Smooth muscle cell (in vitro differentiated cells): ENCODE data around the gene TRMO. TPM values are rescaled to one million over a fixed set of nuclear protein-coding genes. Genes with fewer than 3 reads are reported as not detected.

ENCODE experiments used
- DNase-seq: peaks from one replicate; lab custom pipeline; 2025; ENCODE audit not compliant: unreplicated experiment; lab: John Stamatoyannopoulos, UW
- H2AFZ ChIP-seq: fragments of 200-600 bp; sonication (generic); 2 replicates; pipeline ENCODE4 v1.6.0; 2016; ENCODE audit warnings: antibody characterized with exemption, low read depth, mild to moderate bottlenecking
- H3F3A ChIP-seq: fragments of 200-600 bp; sonication (generic); 2 replicates; pipeline ENCODE4 v1.6.0; 2017; ENCODE audit warnings: antibody characterized with exemption, low read depth
- H3K27ac ChIP-seq: fragments of 200-600 bp; sonication (generic); 2 replicates; pipeline ENCODE4 v1.5.1; 2016; ENCODE audit warnings: low read depth, mild to moderate bottlenecking
- H3K27me3 ChIP-seq: fragments of 200-600 bp; sonication (generic); 2 replicates; pipeline ENCODE4 v1.6.1; 2016; ENCODE audit warnings: low read depth, mild to moderate bottlenecking
- H3K36me3 ChIP-seq: fragments of 200-600 bp; sonication (generic); 2 replicates; pipeline ENCODE4 v1.5.1; 2016; ENCODE audit warnings: low read depth
- H3K4me1 ChIP-seq: fragments of 200-600 bp; sonication (generic); 2 replicates; pipeline ENCODE4 v1.5.1; 2016; ENCODE audit warnings: low read depth
- H3K4me2 ChIP-seq: fragments of 200-600 bp; sonication (generic); 2 replicates; pipeline ENCODE4 v1.6.0; 2016; ENCODE audit warnings: mild to moderate bottlenecking
- H3K4me3 ChIP-seq: fragments of 200-600 bp; sonication (generic); 2 replicates; pipeline ENCODE4 v1.5.1; 2016; ENCODE audit warnings: mild to moderate bottlenecking
- H3K79me2 ChIP-seq: fragments of 200-600 bp; sonication (generic); 2 replicates; pipeline ENCODE4 v1.6.0; 2016; ENCODE audit warnings: low read depth, mild to moderate bottlenecking
- H3K9ac ChIP-seq: fragments of 200-600 bp; sonication (generic); 2 replicates; pipeline ENCODE4 v1.6.0; 2016; ENCODE audit warnings: low read depth
- H3K9me3 ChIP-seq: fragments of 200-600 bp; sonication (generic); replicated peaks from 2 replicates; pipeline ENCODE4 v1.5.1; 2016; ENCODE audit warnings: low read depth
- H4K20me1 ChIP-seq: fragments of 200-600 bp; sonication (generic); 2 replicates; pipeline ENCODE4 v1.6.0; 2016; ENCODE audit warnings: low read depth
- WGBS: methylation state at CpG from one replicate; pipeline ENCODE4 v1.1.7; 2016; ENCODE audit warnings: low lambda C conversion rate; 5-methylcytosine and 5-hydroxymethylcytosine counted together
- polyA plus RNA-seq: library from polyadenylated mRNA; unstranded; fragments of >200 nt; fragmentation: Nextera tagmentation; extraction: Ambion mirVana; gene quantifications from 2 replicates; pipeline ENCODE4 v1.2.1, GENCODE V29; 2016
- total RNA-seq: library from RNA; depleted of rRNA; stranded (reverse); fragments of >200 nt; gene quantifications from 2 replicates; pipeline ENCODE4 v1.2.3, GENCODE V29; 2014
- TF ChIP-seq, protein P1 (sequence below): fragments of 200-600 bp; sonication (generic); IDR thresholded peaks from 2 replicates; pipeline ENCODE4 v1.5.1; 2017; ENCODE audit warnings: borderline replicate concordance, mild to moderate bottlenecking, antibody characterized with exemption; ENCODE audit not compliant: insufficient read depth, poor library complexity, severe bottlenecking

Gene TRMO
- total and polyA plus RNA-seq, 2 experiments from 2014 or later = 5.8 to 8.1 TPM

DNA sequence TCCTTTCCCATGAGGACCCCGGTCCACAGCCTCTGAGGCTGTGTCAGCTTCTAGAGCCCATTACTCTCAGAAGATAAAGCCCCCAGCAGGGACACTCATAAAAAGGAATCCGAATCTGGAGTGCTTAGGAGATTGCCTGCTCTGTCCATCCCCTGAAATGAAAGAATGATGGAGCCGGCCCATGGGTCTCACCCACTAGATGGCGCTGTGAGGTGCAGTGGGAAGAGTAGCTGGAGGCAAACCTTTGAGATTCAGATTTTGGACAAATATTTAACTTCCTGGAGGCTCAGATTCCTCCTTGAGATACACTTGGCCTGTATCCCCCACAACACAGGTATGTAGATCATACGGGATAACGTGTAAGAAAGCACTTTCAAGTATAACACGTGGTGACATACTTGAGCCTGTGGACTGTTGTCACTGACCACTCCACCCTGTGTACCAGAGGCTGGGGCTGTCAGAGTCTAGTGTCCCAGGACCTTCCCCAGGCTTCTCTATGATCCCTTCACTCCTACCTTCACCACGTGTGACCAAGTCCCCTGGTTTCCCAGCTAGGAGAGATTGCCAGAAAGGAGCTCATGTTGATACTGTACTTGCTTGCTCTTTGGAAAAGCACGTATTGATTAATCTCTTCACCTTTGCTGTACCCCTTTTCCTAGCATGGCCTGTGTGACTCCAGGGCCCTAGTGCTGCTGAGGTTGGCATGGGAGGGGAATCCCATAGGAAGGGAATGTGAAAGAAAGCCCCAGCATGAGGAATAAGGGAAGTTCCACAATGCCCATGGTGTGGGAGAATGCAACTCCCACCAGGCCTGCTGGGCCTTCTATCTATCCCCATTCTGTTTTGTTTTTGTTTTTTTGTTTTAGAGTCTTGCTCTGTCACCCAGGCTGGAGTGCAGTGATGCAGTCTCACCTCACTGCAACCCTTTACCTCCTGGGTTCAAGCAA lies 32.1 kb downstream of the TRMO start:
- Histone ChIP-seq H3K27me3 (peaks cover 18% of the 10 kb centered on the region), H3K4me1 (no peaks in the 10 kb centered on the region), H3K9me3 (no peaks in the 10 kb centered on the region), H3K9ac (no peak overlapping the region), H4K20me1 (no peaks in the 10 kb centered on the region), H3K79me2 (no peaks in the 10 kb centered on the region), H3K4me3 (no peak overlapping the region), H3K27ac (no peak overlapping the region), H3F3A (no peaks in the 10 kb centered on the region), H3K4me2 (no peak overlapping the region), H2AFZ (no peak overlapping the region), H3K36me3 (no peaks in the 10 kb centered on the region)
- WGBS = 40% methylated on average over 9 of the region's 9 CpGs
- TF ChIP-seq, protein P1, sequence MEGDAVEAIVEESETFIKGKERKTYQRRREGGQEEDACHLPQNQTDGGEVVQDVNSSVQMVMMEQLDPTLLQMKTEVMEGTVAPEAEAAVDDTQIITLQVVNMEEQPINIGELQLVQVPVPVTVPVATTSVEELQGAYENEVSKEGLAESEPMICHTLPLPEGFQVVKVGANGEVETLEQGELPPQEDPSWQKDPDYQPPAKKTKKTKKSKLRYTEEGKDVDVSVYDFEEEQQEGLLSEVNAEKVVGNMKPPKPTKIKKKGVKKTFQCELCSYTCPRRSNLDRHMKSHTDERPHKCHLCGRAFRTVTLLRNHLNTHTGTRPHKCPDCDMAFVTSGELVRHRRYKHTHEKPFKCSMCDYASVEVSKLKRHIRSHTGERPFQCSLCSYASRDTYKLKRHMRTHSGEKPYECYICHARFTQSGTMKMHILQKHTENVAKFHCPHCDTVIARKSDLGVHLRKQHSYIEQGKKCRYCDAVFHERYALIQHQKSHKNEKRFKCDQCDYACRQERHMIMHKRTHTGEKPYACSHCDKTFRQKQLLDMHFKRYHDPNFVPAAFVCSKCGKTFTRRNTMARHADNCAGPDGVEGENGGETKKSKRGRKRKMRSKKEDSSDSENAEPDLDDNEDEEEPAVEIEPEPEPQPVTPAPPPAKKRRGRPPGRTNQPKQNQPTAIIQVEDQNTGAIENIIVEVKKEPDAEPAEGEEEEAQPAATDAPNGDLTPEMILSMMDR = peak; percentile 59
- no peak for DNase-seq

GRCh38 chr9:97880336-97880735 lies 42.0 kb downstream of the TRMO start:
- no peaks in the 10 kb centered on the region for H3K36me3 ChIP-seq
- no peaks in the 10 kb centered on the region for H3K79me2 ChIP-seq
- no peaks in the 10 kb centered on the region for H3K4me1 ChIP-seq
- peaks cover 16% of the 10 kb centered on the region for H3K27me3 ChIP-seq
- 92% methylated on average over 4 of the region's 4 CpGs for WGBS
- no peak overlapping the region for H3K4me3 ChIP-seq
- H3F3A ChIP-seq = no peaks in the 10 kb centered on the region
- TF ChIP-seq, protein P1 = no peak
- H2AFZ ChIP-seq = no peak overlapping the region
- DNase-seq = no peak
- no peak overlapping the region for H3K4me2 ChIP-seq
- no peaks in the 10 kb centered on the region for H3K9me3 ChIP-seq
- H4K20me1 ChIP-seq = no peaks in the 10 kb centered on the region
- H3K27ac ChIP-seq = no peak overlapping the region
- H3K9ac ChIP-seq = no peak overlapping the region

GRCh38 chr9:97876061-97876460 lies 46.2 kb downstream of the TRMO start:
- Histone ChIP-seq H3K27me3 (no peaks in the 10 kb centered on the region), H3K79me2 (no peaks in the 10 kb centered on the region), H3K36me3 (no peaks in the 10 kb centered on the region), H4K20me1 (no peaks in the 10 kb centered on the region), H3K9ac (no peak overlapping the region), H3K4me1 (no peaks in the 10 kb centered on the region), H3K9me3 (no peaks in the 10 kb centered on the region), H3K4me3 (no peak overlapping the region), H2AFZ (no peak overlapping the region), H3K27ac (peak overlapping the region; percentile 92), H3F3A (no peaks in the 10 kb centered on the region), H3K4me2 (peak overlapping the region; percentile 12)
- DNase-seq = no peak
- TF ChIP-seq, protein P1 = no peak
- WGBS = 93% methylated on average over 3 of the region's 3 CpGs
